Measurements from ENCODE around the gene GPC6. TPM values are rescaled to one million over a fixed set of nuclear protein-coding genes. Genes with fewer than 3 reads are reported as not detected.

The GPC6 gene
- total and polyA plus RNA-seq, 4 donors, result 5.9 to 29.1 (median 18.2) TPM

- 94% methylated on average over 1 of the region's 1 CpG for WGBS
- no peak for DNase-seq (ENCODE audit: low spot score)
- H3K4me3 ChIP-seq (ENCODE audit: low read depth in 1 of 3, low read length in 3 of 3), result no peak overlapping the region
Observed at GRCh38 chr13:93981426-93981977, 754.9 kb downstream of the GPC6 start.

GRCh38 chr13:93982179-93982918 lies 755.7 kb downstream of the GPC6 start:
- H3K27ac ChIP-seq (ENCODE audit: low read depth in 1 of 2, low read length in 2 of 2), result no peak overlapping the region
- H3K4me3 ChIP-seq (ENCODE audit: low read depth in 1 of 3, low read length in 3 of 3), result no peak overlapping the region
- no peaks in the 10 kb centered on the region for H3K4me1 ChIP-seq (ENCODE audit: control insufficient read depth in 4 of 4, insufficient read depth in 4 of 4, low read length in 3 of 4)
- H3K9ac ChIP-seq (ENCODE audit: low read depth in 1 of 2, low read length in 2 of 2), result no peak overlapping the region
- no peaks in the 10 kb centered on the region for H3K9me3 ChIP-seq (ENCODE audit: control insufficient read depth in 4 of 4, low read length in 3 of 4)
- H3K36me3 ChIP-seq (ENCODE audit: control insufficient read depth in 4 of 4, insufficient read depth in 3 of 4, low read depth in 1 of 4, low read length in 3 of 4), result no peaks in the 10 kb centered on the region
- WGBS, result 88% methylated on average over 5 of the region's 5 CpGs
- DNase-seq (ENCODE audit: low spot score), result no peak
- no peaks in the 10 kb centered on the region for H3K27me3 ChIP-seq (ENCODE audit: control insufficient read depth in 4 of 4, insufficient read depth in 4 of 4, low read length in 3 of 4)
- TF ChIP-seq FOXA1 (IDR thresholded peaks at IDR 0.05) (no peak), SP1 (IDR thresholded peaks at IDR 0.05) (no peak), REST (IDR thresholded peaks at IDR 0.05) (no peak), NR2F2 (IDR thresholded peaks at IDR 0.05) (no peak), MAX (IDR thresholded peaks at IDR 0.05) (no peak), FOXA2 (IDR thresholded peaks at IDR 0.05) (no peak), RXRA (IDR thresholded peaks at IDR 0.05) (no peak), JUND (IDR thresholded peaks at IDR 0.05) (no peak), GABPA (IDR thresholded peaks at IDR 0.05 in 1 of 2, conservative IDR thresholded peaks at IDR 0.05 in 1 of 2) (no peak), ZBTB33 (IDR thresholded peaks at IDR 0.05) (no peak), EGR1 (IDR thresholded peaks at IDR 0.05; ENCODE audit: low read depth in 2 of 2) (no peak), YY1 (IDR thresholded peaks at IDR 0.05) (no peak), HNF4G (IDR thresholded peaks at IDR 0.05) (no peak)

More at GRCh38 chr13:93981426-93981977, 754.9 kb downstream of the GPC6 start:
- no peak overlapping the region for H3K9ac ChIP-seq (ENCODE audit: low read depth in 1 of 2, low read length in 2 of 2)
- no peaks in the 10 kb centered on the region for H3K36me3 ChIP-seq (ENCODE audit: control insufficient read depth in 4 of 4, insufficient read depth in 3 of 4, low read depth in 1 of 4, low read length in 3 of 4)
- H3K27me3 ChIP-seq (ENCODE audit: control insufficient read depth in 4 of 4, insufficient read depth in 4 of 4, low read length in 3 of 4), result no peaks in the 10 kb centered on the region
- H3K4me1 ChIP-seq (ENCODE audit: control insufficient read depth in 4 of 4, insufficient read depth in 4 of 4, low read length in 3 of 4), result no peaks in the 10 kb centered on the region
- H3K27ac ChIP-seq (ENCODE audit: low read depth in 1 of 2, low read length in 2 of 2), result no peak overlapping the region
- TF ChIP-seq CTCF (IDR thresholded peaks at IDR 0.05; ENCODE audit: low read depth, low read length, missing input control), result no peak
- no peak for TF ChIP-seq RAD21 (IDR thresholded peaks at IDR 0.05)
- TF ChIP-seq ZBTB33 (IDR thresholded peaks at IDR 0.05), result no peak
- TF ChIP-seq GABPA (IDR thresholded peaks at IDR 0.05 in 1 of 2, conservative IDR thresholded peaks at IDR 0.05 in 1 of 2), result no peak
- no peak for TF ChIP-seq HNF4G (IDR thresholded peaks at IDR 0.05)
- no peak for TF ChIP-seq TAF1 (conservative IDR thresholded peaks at IDR 0.05)
- no peaks in the 10 kb centered on the region for H3K9me3 ChIP-seq (ENCODE audit: control insufficient read depth in 4 of 4, low read length in 3 of 4)

Data from liver (tissue), 9 donors.